ENCODE data around the gene GIMAP4.
"Not testable (repeated sequence)": the region's sequence is repeated elsewhere in the genome, so short reads cannot be mapped to it uniquely, and the experiment has no call there.

The GIMAP4 gene

DNA sequence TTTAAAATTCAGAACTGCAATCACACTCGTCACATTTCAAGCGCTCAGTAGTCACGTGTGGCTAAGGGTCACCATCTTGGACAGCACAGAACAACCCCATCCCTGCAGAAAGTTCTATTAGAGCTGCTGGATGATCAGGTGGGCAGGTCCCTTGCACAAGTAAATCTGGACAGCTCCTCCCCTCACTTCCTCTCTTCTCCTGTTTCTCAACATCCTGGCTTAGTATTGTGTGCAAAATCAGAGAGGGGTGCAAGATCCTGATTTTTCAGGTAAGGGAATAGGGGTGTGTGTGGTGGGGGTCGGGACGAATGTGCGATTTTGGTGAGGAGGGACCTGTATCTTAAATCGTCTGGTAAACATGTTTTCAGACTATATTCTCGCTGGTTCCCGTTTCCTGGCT is at the start of gene GIMAP4:
Gene GIMAP4, plus strand, starts transcription at position 222 of the 400 bp plus-strand sequence. CDS start 2,512 bp downstream, outside the sequence.
- Histone ChIP-seq H3K4me3 (ENCODE audit: low read depth, low read length) (no peak within 1 kb of the TSS), H3K4me1 (ENCODE audit: control insufficient read depth, insufficient read depth, low read length) (peaks cover 40% of the 10 kb centered on the region), H3K9ac (ENCODE audit: low read depth, low read length) (no peak within 1 kb of the TSS), H3K9me3 (ENCODE audit: control insufficient read depth, insufficient read depth, low read length) (no peaks in the 10 kb centered on the region), H3K36me3 (ENCODE audit: control insufficient read depth, insufficient read depth, low read length) (no peaks in the 10 kb centered on the region), H3K27me3 (ENCODE audit: control insufficient read depth, insufficient read depth, low read length) (no peaks in the 10 kb centered on the region)

DNA sequence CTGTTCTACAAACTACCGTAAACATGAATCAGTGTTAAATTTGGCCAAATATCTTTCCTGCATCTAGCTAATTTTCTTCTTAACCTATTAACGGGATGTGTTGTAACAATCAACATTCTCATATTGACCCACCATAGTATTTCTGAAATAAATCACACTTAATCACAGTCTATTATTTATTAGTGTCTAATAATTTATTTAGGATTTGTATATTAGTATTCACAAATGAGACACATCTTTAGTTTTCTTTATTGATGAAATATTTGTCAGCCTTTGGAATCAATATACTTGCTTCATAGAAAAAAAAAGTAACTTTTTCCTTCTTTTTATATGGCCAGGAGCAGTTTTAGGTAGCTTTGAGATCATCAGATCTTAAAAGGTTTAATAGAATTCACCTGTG is 47.9 kb upstream of the GIMAP4 start:
- no peaks in the 10 kb centered on the region for H3K9me3 ChIP-seq (ENCODE audit: control insufficient read depth, insufficient read depth, low read length)
- H3K9ac ChIP-seq (ENCODE audit: low read depth, low read length) = no peak overlapping the region
- no peak overlapping the region for H3K4me3 ChIP-seq (ENCODE audit: low read depth, low read length)
- no peaks in the 10 kb centered on the region for H3K27me3 ChIP-seq (ENCODE audit: control insufficient read depth, insufficient read depth, low read length)
- H3K4me1 ChIP-seq (ENCODE audit: control insufficient read depth, insufficient read depth, low read length) = peaks cover 2% of the 10 kb centered on the region
- peaks cover 2% of the 10 kb centered on the region for H3K36me3 ChIP-seq (ENCODE audit: control insufficient read depth, insufficient read depth, low read length)

DNA sequence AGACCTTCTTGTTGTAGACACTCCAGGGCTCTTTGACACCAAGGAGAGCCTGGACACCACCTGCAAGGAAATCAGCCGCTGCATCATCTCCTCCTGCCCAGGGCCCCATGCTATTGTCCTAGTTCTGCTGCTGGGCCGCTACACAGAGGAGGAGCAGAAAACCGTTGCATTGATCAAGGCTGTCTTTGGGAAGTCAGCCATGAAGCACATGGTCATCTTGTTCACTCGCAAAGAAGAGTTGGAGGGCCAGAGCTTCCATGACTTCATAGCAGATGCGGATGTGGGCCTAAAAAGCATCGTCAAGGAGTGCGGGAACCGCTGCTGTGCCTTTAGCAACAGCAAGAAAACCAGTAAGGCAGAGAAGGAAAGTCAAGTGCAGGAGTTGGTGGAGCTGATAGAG is 47.0 kb upstream of the GIMAP4 start:
- Histone ChIP-seq H3K27me3 (ENCODE audit: control insufficient read depth, insufficient read depth, low read length) (no peaks in the 10 kb centered on the region), H3K36me3 (ENCODE audit: control insufficient read depth, insufficient read depth, low read length) (peaks cover 2% of the 10 kb centered on the region), H3K9me3 (ENCODE audit: control insufficient read depth, insufficient read depth, low read length) (no peaks in the 10 kb centered on the region), H3K4me1 (ENCODE audit: control insufficient read depth, insufficient read depth, low read length) (peaks cover 2% of the 10 kb centered on the region), H3K4me3 (ENCODE audit: low read depth, low read length) (no peak overlapping the region), H3K9ac (ENCODE audit: low read depth, low read length) (no peak overlapping the region)

DNA sequence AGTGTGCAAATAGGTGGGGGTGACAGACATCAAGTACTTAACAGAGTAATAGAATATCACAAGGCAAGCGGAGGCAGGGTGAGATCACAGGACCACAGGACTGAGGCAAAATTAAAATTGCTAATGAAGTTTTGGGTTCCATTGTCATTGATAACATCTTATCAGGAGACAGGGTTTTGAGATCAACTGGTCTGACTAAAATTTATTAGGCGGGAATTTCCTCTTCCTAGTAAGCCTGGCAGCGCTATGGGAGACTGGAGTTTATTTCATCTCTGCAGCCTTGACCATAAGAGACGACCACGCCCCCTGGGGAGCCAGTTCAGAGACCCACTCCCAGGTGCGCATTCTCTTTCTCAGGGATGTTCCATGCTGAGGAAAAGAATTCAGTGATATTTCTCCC is 44.3 kb upstream of the GIMAP4 start:
- H3K4me1 ChIP-seq (ENCODE audit: control insufficient read depth, insufficient read depth, low read length); H3K27me3 ChIP-seq (ENCODE audit: control insufficient read depth, insufficient read depth, low read length); H3K9me3 ChIP-seq (ENCODE audit: control insufficient read depth, insufficient read depth, low read length); H3K36me3 ChIP-seq (ENCODE audit: control insufficient read depth, insufficient read depth, low read length); H3K9ac ChIP-seq (ENCODE audit: low read depth, low read length): not testable (repeated sequence)
- peak overlapping the region; percentile 2 for H3K4me3 ChIP-seq (ENCODE audit: low read depth, low read length)

DNA sequence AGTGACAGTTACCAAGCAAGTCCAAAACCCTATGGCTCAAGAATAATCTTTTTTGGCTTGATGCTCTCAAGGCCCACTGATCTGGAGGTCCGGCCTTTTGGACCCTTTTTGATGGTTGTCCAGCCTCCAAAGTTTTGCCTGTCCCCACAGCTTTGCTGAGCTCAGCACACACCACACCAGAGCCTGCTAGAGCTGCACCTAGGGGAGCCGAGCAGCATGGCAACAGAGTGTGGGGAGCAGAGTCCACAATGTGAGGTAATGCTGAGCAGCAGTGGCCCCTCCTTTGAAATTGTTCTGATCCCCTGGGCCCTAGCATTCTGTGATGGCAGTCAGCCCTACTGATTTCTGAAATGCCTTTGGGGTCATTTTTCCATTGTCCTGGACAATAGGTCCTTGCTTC is 43.2 kb upstream of the GIMAP4 start:
- Histone ChIP-seq H3K36me3 (ENCODE audit: control insufficient read depth, insufficient read depth, low read length) (peaks cover 2% of the 10 kb centered on the region), H3K4me3 (ENCODE audit: low read depth, low read length) (no peak overlapping the region), H3K27me3 (ENCODE audit: control insufficient read depth, insufficient read depth, low read length) (no peaks in the 10 kb centered on the region), H3K9me3 (ENCODE audit: control insufficient read depth, insufficient read depth, low read length) (no peaks in the 10 kb centered on the region), H3K4me1 (ENCODE audit: control insufficient read depth, insufficient read depth, low read length) (peaks cover 2% of the 10 kb centered on the region), H3K9ac (ENCODE audit: low read depth, low read length) (no peak overlapping the region)

DNA sequence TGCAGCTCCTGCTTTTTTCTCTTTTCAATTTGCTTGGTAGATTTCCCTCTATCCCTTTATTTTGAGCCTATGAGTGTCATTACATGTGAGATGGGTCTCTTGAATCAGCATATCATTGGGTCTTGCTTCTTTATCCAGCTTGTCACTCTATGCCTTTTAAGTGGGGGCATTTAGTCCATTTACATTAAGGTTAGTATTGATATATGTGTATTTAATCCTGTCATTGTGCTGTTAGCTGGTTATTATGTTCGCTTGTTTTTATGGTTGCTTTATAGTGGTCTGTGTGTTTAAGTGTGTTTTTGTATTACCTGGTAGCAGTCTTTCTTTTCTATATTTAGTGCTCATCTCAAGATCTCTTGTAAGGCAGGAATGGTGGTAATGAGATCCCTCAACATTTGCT is 35.5 kb upstream of the GIMAP4 start:
- no peaks in the 10 kb centered on the region for H3K36me3 ChIP-seq (ENCODE audit: control insufficient read depth, insufficient read depth, low read length)
- H3K9me3 ChIP-seq (ENCODE audit: control insufficient read depth, insufficient read depth, low read length) = no peaks in the 10 kb centered on the region
- no peak overlapping the region for H3K4me3 ChIP-seq (ENCODE audit: low read depth, low read length)
- H3K27me3 ChIP-seq (ENCODE audit: control insufficient read depth, insufficient read depth, low read length) = no peaks in the 10 kb centered on the region
- no peak overlapping the region for H3K9ac ChIP-seq (ENCODE audit: low read depth, low read length)
- H3K4me1 ChIP-seq (ENCODE audit: control insufficient read depth, insufficient read depth, low read length) = no peaks in the 10 kb centered on the region

DNA sequence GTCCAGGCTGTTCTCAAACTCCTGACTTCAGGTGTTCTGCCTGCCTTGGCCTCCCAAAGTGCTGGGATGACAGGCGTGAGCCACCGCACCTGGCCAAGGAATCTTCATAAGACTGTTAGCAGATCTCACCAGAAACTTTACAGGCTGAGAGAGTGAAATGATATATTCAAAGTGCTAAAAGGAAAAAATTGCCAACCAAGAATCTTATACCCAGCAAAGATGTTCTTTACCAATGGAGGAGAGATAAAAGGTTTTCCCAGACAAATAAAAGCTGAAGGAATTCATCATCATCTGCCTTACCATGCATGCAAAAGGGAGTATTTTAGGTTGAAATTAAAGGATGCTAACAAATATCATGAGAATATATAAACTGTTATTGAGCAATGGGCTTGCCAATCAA is 28.9 kb upstream of the GIMAP4 start:
- Histone ChIP-seq H3K27me3 (ENCODE audit: control insufficient read depth, insufficient read depth, low read length) (no peaks in the 10 kb centered on the region), H3K36me3 (ENCODE audit: control insufficient read depth, insufficient read depth, low read length) (no peaks in the 10 kb centered on the region), H3K9ac (ENCODE audit: low read depth, low read length) (no peak overlapping the region), H3K4me3 (ENCODE audit: low read depth, low read length) (no peak overlapping the region), H3K9me3 (ENCODE audit: control insufficient read depth, insufficient read depth, low read length) (no peaks in the 10 kb centered on the region), H3K4me1 (ENCODE audit: control insufficient read depth, insufficient read depth, low read length) (no peaks in the 10 kb centered on the region)

DNA sequence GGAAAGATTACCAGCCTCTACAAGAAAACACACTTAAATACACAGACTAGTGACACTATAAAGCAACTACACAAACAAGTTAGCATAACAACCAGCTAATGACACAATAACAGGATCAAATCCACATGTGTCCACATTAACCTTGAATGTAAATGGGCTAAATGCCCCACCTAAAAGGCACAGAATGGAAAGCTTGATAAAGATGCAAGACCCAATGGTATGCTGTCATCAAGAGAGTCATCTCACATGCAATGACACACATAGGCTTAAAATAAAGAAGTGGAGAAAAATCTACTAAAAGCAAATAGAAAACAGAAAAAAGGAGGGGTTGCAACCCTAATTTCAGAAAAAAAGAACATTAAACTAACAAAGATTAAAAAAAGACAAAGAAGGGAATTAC is 14.0 kb upstream of the GIMAP4 start:
- Histone ChIP-seq H3K4me1 (ENCODE audit: control insufficient read depth, insufficient read depth, low read length) (no peaks in the 10 kb centered on the region), H3K27me3 (ENCODE audit: control insufficient read depth, insufficient read depth, low read length) (no peaks in the 10 kb centered on the region), H3K4me3 (ENCODE audit: low read depth, low read length) (no peak overlapping the region), H3K9me3 (ENCODE audit: control insufficient read depth, insufficient read depth, low read length) (no peaks in the 10 kb centered on the region), H3K9ac (ENCODE audit: low read depth, low read length) (no peak overlapping the region), H3K36me3 (ENCODE audit: control insufficient read depth, insufficient read depth, low read length) (no peaks in the 10 kb centered on the region)

DNA sequence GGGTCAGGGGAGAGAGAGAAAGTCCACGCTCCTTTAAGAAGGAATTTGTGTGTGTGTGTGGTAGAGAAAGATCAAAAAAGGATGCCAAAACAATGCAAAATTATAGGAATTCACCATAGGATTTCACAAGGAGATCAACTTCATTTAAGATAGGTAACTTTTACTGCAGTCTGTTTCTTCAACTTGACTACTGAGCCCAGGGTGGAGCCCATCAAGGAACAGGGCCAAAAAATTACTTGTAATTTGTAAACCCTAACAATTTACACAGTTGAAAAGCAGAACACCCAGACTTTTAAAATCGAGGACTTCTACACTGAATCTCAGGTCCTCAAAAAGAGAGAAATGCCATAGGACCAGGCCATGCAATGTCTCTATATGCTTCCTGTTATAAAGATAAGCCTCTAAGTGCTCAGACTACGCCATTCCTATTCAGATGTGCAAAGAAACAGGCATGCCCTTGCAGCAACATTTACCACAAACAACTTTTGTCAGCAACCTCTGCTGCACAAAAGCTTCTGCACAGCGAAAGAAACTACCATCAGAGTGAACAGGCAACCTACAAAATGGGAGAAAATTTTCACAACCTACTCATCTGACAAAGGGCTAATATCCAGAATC is 10.6 kb upstream of the GIMAP4 start:
- H3K4me1 ChIP-seq (ENCODE audit: control insufficient read depth, insufficient read depth, low read length) = no peaks in the 10 kb centered on the region
- H3K27me3 ChIP-seq (ENCODE audit: control insufficient read depth, insufficient read depth, low read length) = no peaks in the 10 kb centered on the region
- no peak overlapping the region for H3K9ac ChIP-seq (ENCODE audit: low read depth, low read length)
- H3K9me3 ChIP-seq (ENCODE audit: control insufficient read depth, insufficient read depth, low read length) = no peaks in the 10 kb centered on the region
- H3K36me3 ChIP-seq (ENCODE audit: control insufficient read depth, insufficient read depth, low read length) = no peaks in the 10 kb centered on the region
- no peak overlapping the region for H3K4me3 ChIP-seq (ENCODE audit: low read depth, low read length)

DNA sequence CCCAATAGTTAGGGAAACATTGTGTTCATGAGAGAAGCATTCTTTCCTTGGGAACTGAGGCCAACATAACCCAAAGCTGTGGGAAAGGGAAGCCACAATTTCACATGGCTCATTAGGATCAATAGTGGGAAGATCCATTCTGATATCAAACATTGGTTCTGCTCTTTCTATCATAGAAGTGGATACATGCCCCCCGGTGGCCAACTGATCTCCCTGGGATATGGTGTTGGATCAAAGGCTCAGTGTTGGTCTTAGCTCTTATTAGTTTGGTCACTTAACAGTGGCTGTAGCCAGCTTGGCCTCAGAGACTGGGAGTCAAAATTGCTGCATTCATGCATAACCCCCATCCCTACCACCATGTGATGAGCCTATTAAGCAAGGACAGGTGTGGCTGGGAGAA is 6.7 kb upstream of the GIMAP4 start:
- H3K4me1 ChIP-seq (ENCODE audit: control insufficient read depth, insufficient read depth, low read length) = peaks cover 18% of the 10 kb centered on the region
- H3K36me3 ChIP-seq (ENCODE audit: control insufficient read depth, insufficient read depth, low read length) = no peaks in the 10 kb centered on the region
- no peaks in the 10 kb centered on the region for H3K27me3 ChIP-seq (ENCODE audit: control insufficient read depth, insufficient read depth, low read length)
- no peak overlapping the region for H3K9ac ChIP-seq (ENCODE audit: low read depth, low read length)
- H3K9me3 ChIP-seq (ENCODE audit: control insufficient read depth, insufficient read depth, low read length) = no peaks in the 10 kb centered on the region
- no peak overlapping the region for H3K4me3 ChIP-seq (ENCODE audit: low read depth, low read length)

DNA sequence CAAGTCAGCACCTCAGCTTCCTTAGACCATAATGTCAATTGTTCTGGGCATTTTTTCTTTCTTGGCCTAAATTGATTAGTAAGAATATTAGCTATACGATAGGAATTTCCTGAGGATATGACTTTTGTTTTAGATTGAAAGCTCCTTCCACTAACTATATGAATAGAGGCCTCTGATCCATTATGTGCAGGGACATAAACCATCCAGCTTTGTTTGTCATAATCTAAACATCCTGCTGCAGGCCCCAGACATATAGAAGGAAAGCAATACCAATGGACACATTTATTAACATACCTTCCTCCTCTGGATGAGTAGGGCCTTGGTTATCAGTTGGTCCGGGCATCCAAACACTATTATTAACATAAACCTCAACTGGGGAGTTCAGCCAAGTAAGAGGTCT is 4.3 kb upstream of the GIMAP4 start:
- no peak overlapping the region for H3K4me3 ChIP-seq (ENCODE audit: low read depth, low read length)
- no peaks in the 10 kb centered on the region for H3K27me3 ChIP-seq (ENCODE audit: control insufficient read depth, insufficient read depth, low read length)
- no peaks in the 10 kb centered on the region for H3K9me3 ChIP-seq (ENCODE audit: control insufficient read depth, insufficient read depth, low read length)
- no peak overlapping the region for H3K9ac ChIP-seq (ENCODE audit: low read depth, low read length)
- no peaks in the 10 kb centered on the region for H3K36me3 ChIP-seq (ENCODE audit: control insufficient read depth, insufficient read depth, low read length)
- peaks cover 40% of the 10 kb centered on the region for H3K4me1 ChIP-seq (ENCODE audit: control insufficient read depth, insufficient read depth, low read length)

DNA sequence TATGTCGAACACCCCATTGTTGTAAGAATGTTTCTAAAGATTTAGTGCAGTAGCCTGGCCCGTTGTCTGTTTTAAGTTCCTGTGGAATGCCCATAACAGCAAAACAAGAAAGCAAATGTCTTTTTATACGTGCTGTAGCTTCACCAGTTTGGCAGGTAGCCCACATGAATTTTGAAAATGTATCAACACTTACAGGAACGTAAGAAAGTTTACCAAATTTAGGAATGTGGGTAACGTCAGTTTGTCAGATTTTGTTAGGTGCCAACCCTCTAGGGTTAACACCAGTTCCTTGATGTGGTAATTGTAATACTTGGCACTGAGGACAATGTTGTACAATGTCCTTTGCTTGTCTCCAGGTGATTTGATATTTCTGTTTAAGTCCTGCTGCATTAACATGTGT is 3.2 kb upstream of the GIMAP4 start:
- Histone ChIP-seq H3K36me3 (ENCODE audit: control insufficient read depth, insufficient read depth, low read length) (no peaks in the 10 kb centered on the region), H3K9me3 (ENCODE audit: control insufficient read depth, insufficient read depth, low read length) (no peaks in the 10 kb centered on the region), H3K4me1 (ENCODE audit: control insufficient read depth, insufficient read depth, low read length) (peaks cover 40% of the 10 kb centered on the region), H3K9ac (ENCODE audit: low read depth, low read length) (no peak overlapping the region), H3K27me3 (ENCODE audit: control insufficient read depth, insufficient read depth, low read length) (no peaks in the 10 kb centered on the region), H3K4me3 (ENCODE audit: low read depth, low read length) (no peak overlapping the region)

Measured in iPS-15b (cell line).